Loucy (cell line): ENCODE data around the gene PCMTD2.

Experiments
- CTCF ChIP-seq: fragments of 200-600 bp; sonication (generic); conservative IDR thresholded peaks from 2 replicates; pipeline ENCODE4 v1.5.1; 2014; ENCODE audit warnings: mild to moderate bottlenecking, antibody characterized with exemption, low read length
- EZH2phosphoT487 ChIP-seq: fragments of 200-600 bp; IDR thresholded peaks from 2 replicates; pipeline ENCODE4 v1.6.1; 2018; ENCODE audit warnings: antibody characterized with exemption, mild to moderate bottlenecking, moderate library complexity, borderline replicate concordance

DNA sequence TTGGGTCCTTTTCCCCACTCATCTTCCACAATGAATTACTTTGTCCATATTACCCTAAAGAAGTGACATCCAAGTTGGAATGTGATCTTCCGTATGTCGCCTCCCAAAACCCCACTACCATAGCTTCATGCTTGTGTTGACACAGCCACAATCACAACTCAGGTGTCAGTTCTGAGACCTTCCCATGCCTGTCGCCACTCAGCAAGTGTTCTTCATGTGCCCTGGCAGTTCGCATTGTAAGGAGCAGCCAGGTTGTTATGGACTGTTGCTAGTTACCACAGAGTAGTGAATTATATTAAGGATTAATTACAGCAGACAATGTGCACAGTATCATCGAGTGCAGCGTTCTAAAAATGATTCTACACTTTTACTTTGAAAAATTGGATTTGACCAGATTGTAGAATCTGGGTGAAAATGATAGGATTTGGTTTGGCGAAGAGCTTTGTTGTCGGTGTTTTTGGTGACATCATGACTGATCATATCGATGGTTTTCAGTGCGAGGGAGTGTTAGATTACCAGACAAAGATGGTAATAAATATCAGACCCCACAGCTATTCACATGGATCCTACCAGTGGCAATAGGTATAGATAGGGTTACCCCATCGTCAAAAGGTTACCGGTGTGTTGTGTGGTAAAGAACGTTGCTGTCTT lies 1.7 kb downstream of the PCMTD2 start:
- TF ChIP-seq CTCF: no peak
- TF ChIP-seq EZH2phosphoT487: no peak
